GM13976 (cell line): ENCODE data around the gene AGAP1.

Experiments used
- DNase-seq: peaks from one replicate; pipeline ENCODE4 v3.0.0; 2012; ENCODE audit warnings: low spot score
- in situ Hi-C: fragments of 300-500 bp; cut with MboI; formaldehyde crosslinking; loops from one replicate; pipeline ENCODE4 v1.12.0; 2022; ENCODE audit warnings: low sequenced_read_pairs, mixed read lengths, inconsistent platforms; ENCODE audit not compliant: unreplicated experiment
- TF ChIP-seq, protein P1 (sequence below): IDR thresholded peaks from 2 replicates; pipeline ENCODE4 v1.5.1; 2012; ENCODE audit warnings: borderline replicate concordance, mild to moderate bottlenecking; ENCODE audit not compliant: insufficient read depth; ENCODE audit errors: extremely low read depth, missing control alignments, control extremely low read depth

The AGAP1 gene

GRCh38 chr2:236080412-236080811 lies 586.6 kb downstream of the AGAP1 start:
- in situ Hi-C loops = no loop called here
- DNase-seq = no peak
- TF ChIP-seq, protein P1, sequence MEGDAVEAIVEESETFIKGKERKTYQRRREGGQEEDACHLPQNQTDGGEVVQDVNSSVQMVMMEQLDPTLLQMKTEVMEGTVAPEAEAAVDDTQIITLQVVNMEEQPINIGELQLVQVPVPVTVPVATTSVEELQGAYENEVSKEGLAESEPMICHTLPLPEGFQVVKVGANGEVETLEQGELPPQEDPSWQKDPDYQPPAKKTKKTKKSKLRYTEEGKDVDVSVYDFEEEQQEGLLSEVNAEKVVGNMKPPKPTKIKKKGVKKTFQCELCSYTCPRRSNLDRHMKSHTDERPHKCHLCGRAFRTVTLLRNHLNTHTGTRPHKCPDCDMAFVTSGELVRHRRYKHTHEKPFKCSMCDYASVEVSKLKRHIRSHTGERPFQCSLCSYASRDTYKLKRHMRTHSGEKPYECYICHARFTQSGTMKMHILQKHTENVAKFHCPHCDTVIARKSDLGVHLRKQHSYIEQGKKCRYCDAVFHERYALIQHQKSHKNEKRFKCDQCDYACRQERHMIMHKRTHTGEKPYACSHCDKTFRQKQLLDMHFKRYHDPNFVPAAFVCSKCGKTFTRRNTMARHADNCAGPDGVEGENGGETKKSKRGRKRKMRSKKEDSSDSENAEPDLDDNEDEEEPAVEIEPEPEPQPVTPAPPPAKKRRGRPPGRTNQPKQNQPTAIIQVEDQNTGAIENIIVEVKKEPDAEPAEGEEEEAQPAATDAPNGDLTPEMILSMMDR = no peak

- in situ Hi-C loops = no loop called here
- TF ChIP-seq, protein P1 = no peak
- DNase-seq = no peak
Measured at GRCh38 chr2:236081171-236081570, 587.3 kb downstream of the AGAP1 start.

- TF ChIP-seq, protein P1 = no peak
- no peak for DNase-seq
- in situ Hi-C loops = no loop called here
Measured at GRCh38 chr2:236082061-236082460, 588.2 kb downstream of the AGAP1 start.

GRCh38 chr2:236083934-236084333 lies 590.1 kb downstream of the AGAP1 start:
- TF ChIP-seq, protein P1 = no peak
- in situ Hi-C loops = no loop called here
- DNase-seq = no peak

GRCh38 chr2:236085211-236085610 lies 591.4 kb downstream of the AGAP1 start:
- TF ChIP-seq, protein P1 = no peak
- DNase-seq = no peak
- in situ Hi-C loops = no loop called here

DNA sequence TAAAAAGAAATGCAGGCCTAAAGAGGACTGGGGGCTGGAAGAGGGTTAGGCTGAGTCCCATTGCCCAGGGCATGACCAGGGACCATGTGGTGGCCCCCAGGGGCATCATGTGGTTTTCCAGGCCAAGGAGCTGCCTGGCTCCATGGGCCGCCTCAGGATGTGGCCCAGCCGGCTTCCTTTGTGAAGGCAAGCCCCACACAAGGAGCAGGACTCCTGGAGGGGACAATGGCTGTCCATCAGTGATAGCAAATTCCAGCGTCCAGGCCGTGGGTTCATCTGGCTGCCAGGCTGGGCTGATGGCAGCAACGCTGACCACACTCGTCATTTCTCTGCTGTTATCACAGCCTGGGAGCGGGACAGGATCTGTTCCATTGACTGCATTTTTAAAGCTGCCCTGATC lies 591.8 kb downstream of the AGAP1 start:
- in situ Hi-C loops = no loop called here
- DNase-seq = no peak
- TF ChIP-seq, protein P1 = no peak

GRCh38 chr2:236086403-236086970 lies 592.6 kb downstream of the AGAP1 start:
- DNase-seq = no peak
- TF ChIP-seq, protein P1 = no peak
- in situ Hi-C loops = no loop called here
